Calu3 (cell line): ENCODE measurements around the gene LHCGR. TPM values are rescaled to one million over a fixed set of nuclear protein-coding genes. Genes with fewer than 3 reads are reported as not detected.

ENCODE experiments used
- BruUV-seq: library from RNA; stranded (reverse); fragments of 400-500 nt; replicated peaks from 2 replicates; lab custom pipeline; 2021; lab: Mats Ljungman, UMichigan
- CTCF ChIA-PET: fragments of 300-600 bp; sonication (Branson Sonifier 250); formaldehyde crosslinking; loops from one replicate; lab custom pipeline; 2022; ENCODE audit warnings: antibody characterized with exemption; lab: Charles Lee
- DNase-seq: peaks from one replicate; pipeline ENCODE4 v3.0.0; 2022
- H3K27ac Mint-ChIP-seq: one replicate; pipeline ENCODE4 v1.8.0; 2022; ENCODE audit warnings: mixed read lengths; ENCODE audit not compliant: unreplicated experiment
- H3K27me3 Mint-ChIP-seq: one replicate; pipeline ENCODE4 v1.8.0; 2022; ENCODE audit warnings: mixed read lengths; ENCODE audit not compliant: unreplicated experiment
- H3K36me3 Mint-ChIP-seq: one replicate; pipeline ENCODE4 v1.8.0; 2022; ENCODE audit warnings: mild to moderate bottlenecking, moderate library complexity, mixed read lengths; ENCODE audit not compliant: insufficient read depth, unreplicated experiment
- H3K4me1 Mint-ChIP-seq: one replicate; pipeline ENCODE4 v1.8.0; 2022; ENCODE audit warnings: mild to moderate bottlenecking, low read depth, mixed read lengths; ENCODE audit not compliant: unreplicated experiment
- H3K4me3 Mint-ChIP-seq: one replicate; pipeline ENCODE4 v1.8.0; 2022; ENCODE audit warnings: mild to moderate bottlenecking, low read depth, moderate library complexity, mixed read lengths; ENCODE audit not compliant: unreplicated experiment
- H3K9me3 Mint-ChIP-seq: one replicate; pipeline ENCODE4 v1.8.0; 2022; ENCODE audit warnings: low read depth, mixed read lengths; ENCODE audit not compliant: unreplicated experiment
- CTCF ChIP-seq: fragments of 200-600 bp; IDR thresholded peaks from one replicate; pipeline ENCODE4 v1.8.0; 2022; ENCODE audit warnings: antibody characterized with exemption; ENCODE audit not compliant: unreplicated experiment
- intact Hi-C: fragments of 100-400 bp; cut with micrococcal nuclease; formaldehyde crosslinking; loops from one replicate; pipeline ENCODE4 v1.10.0; 2022; ENCODE audit not compliant: unreplicated experiment
- total RNA-seq: library from RNA; stranded (reverse); gene quantifications from 2 replicates; pipeline ENCODE4 v1.2.3, GENCODE V29; 2022

Gene LHCGR
- total RNA-seq, 1 experiment from 2014 or later, result not detected

GRCh38 chr2:48677450-48677849 is 78.1 kb downstream of the LHCGR start:
- CTCF ChIA-PET, result no interaction called here
- intact Hi-C loops, result no loop called here
- no peaks in the 10 kb centered on the region for H3K9me3 Mint-ChIP-seq
- H3K36me3 Mint-ChIP-seq, result no peaks in the 10 kb centered on the region
- H3K27me3 Mint-ChIP-seq, result no peaks in the 10 kb centered on the region
- TF ChIP-seq CTCF, result no peak
- no peak for DNase-seq
- no TSS peak for BruUV-seq
- no peak overlapping the region for H3K27ac Mint-ChIP-seq
- no peaks in the 10 kb centered on the region for H3K4me1 Mint-ChIP-seq
- no peak overlapping the region for H3K4me3 Mint-ChIP-seq

GRCh38 chr2:48674933-48675332 is 80.6 kb downstream of the LHCGR start:
- TF ChIP-seq CTCF, result no peak
- intact Hi-C loops, result no loop called here
- no TSS peak for BruUV-seq
- H3K27me3 Mint-ChIP-seq, result no peaks in the 10 kb centered on the region
- no peak overlapping the region for H3K27ac Mint-ChIP-seq
- no peak for DNase-seq
- CTCF ChIA-PET, result no interaction called here
- H3K36me3 Mint-ChIP-seq, result no peaks in the 10 kb centered on the region
- peaks cover 3% of the 10 kb centered on the region for H3K9me3 Mint-ChIP-seq
- no peak overlapping the region for H3K4me3 Mint-ChIP-seq
- H3K4me1 Mint-ChIP-seq, result no peaks in the 10 kb centered on the region

GRCh38 chr2:48673581-48673980 is 81.9 kb downstream of the LHCGR start:
- BruUV-seq, result no TSS peak
- H3K27ac Mint-ChIP-seq, result no peak overlapping the region
- no peak for DNase-seq
- no peaks in the 10 kb centered on the region for H3K36me3 Mint-ChIP-seq
- TF ChIP-seq CTCF, result no peak
- CTCF ChIA-PET, result no interaction called here
- no peaks in the 10 kb centered on the region for H3K4me1 Mint-ChIP-seq
- intact Hi-C loops, result no loop called here
- peaks cover 3% of the 10 kb centered on the region for H3K9me3 Mint-ChIP-seq
- no peak overlapping the region for H3K4me3 Mint-ChIP-seq
- H3K27me3 Mint-ChIP-seq, result no peaks in the 10 kb centered on the region

DNA sequence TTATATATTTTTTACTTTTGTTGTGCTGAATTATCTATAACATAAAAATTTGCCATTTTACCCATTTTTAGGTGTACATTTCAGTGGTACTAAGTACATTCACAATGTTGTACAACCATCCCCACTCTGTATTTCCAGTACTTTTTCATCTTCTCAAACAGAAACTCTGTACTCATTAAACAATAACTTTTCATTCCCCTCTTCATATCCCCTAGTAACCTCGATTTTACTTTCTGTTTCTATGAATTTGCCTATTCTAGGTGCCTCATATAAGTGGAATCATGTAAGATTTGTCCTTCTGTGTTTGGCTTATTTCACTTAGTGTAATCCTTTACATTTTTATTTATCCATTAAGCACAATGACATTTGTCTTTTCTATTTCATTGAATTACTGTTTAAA is 86.5 kb downstream of the LHCGR start:
- Mint-ChIP-seq H3K36me3 (no peaks in the 10 kb centered on the region), H3K9me3 (peaks cover 6% of the 10 kb centered on the region), H3K27ac (no peak overlapping the region), H3K4me3 (no peak overlapping the region), H3K27me3 (no peaks in the 10 kb centered on the region), H3K4me1 (no peaks in the 10 kb centered on the region)
- TF ChIP-seq CTCF, result no peak
- intact Hi-C loops, result no loop called here
- CTCF ChIA-PET, result no interaction called here
- no TSS peak for BruUV-seq
- no peak for DNase-seq
